ENCODE measurements around the gene CDH23. TPM values are rescaled to one million over a fixed set of nuclear protein-coding genes. Genes with fewer than 3 reads are reported as not detected.
A peak's percentile ranks its signal among the peaks of the same experiment; 100 is the strongest.

The CDH23 gene
- total and polyA plus RNA-seq, 2 donors (not counting 1 experiment from before 2014, with no cell fraction given): 0.37 to 0.89 TPM

DNA sequence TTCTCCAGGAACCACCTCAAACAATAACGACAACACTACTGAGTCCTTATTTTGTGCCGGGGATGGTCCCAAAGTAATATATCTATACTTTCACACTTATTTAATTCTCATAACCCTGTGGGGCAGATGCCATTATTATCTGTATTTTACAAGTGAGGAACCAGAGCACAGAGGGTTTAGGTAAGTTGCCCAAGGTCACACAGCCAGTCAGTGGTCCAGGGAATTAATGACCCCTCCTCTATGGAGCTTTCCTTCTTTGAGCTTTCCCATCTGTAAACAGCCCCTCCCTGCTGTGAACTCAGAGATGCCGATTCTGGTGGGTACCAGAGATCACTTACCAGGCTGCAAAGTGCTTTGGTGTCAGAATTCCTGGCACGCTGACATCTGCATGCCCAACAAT, 217.2 kb downstream of the CDH23 start:
- WGBS (ENCODE audit: insufficient coverage): 86% methylated on average over 2 of the region's 4 CpGs

GRCh38 chr10:71614946-71615345, 218.2 kb downstream of the CDH23 start:
- H4K20me1 ChIP-seq (ENCODE audit: control insufficient read depth, insufficient read depth, low read length, poor library complexity, severe bottlenecking): no peaks in the 10 kb centered on the region
- H3K27me3 ChIP-seq (replicated peaks in 1 of 4; ENCODE audit: control extremely low read depth in 1 of 4, control insufficient read depth in 3 of 4, insufficient read depth in 4 of 4, low read length in 3 of 4): peaks cover 0 to 16% (median 0%) of the 10 kb centered on the region in 4 experiments
- H3K79me2 ChIP-seq (ENCODE audit: control insufficient read depth, insufficient read depth, low read length): no peaks in the 10 kb centered on the region
- H2AFZ ChIP-seq (ENCODE audit: insufficient read depth, low read depth, low read length, poor library complexity, severe bottlenecking): no peak overlapping the region
- H3K4me1 Mint-ChIP-seq: no peaks in the 10 kb centered on the region
- no peak overlapping the region for H3K9ac ChIP-seq (ENCODE audit: low read length)
- no peak for ATAC-seq (ENCODE audit: low read depth)
- no peaks in the 10 kb centered on the region for H3K9me3 ChIP-seq (ENCODE audit: control extremely low read depth in 1 of 3, control insufficient read depth in 2 of 3, insufficient read depth in 1 of 3, low read length in 2 of 3)
- H3K4me1 ChIP-seq (ENCODE audit: control insufficient read depth in 2 of 2, insufficient read depth in 2 of 2, low read length in 2 of 2): no peaks in the 10 kb centered on the region
- intact Hi-C loops (cut with micrococcal nuclease): no loop called here
- H3K27ac Mint-ChIP-seq: no peak overlapping the region
- 94% methylated on average over 2 of the region's 5 CpGs for WGBS (ENCODE audit: insufficient coverage)
- TF ChIP-seq CTCF (IDR thresholded peaks at IDR 0.05) (no peak), EZH2 (IDR thresholded peaks at IDR 0.05; ENCODE audit: borderline replicate concordance, insufficient read depth, low read depth, low read length, poor library complexity, severe bottlenecking) (no peak)
- ChIA-PET POLR2A (no interaction called here), CTCF (interaction anchor here (9.5 kb wide), 1 partner anchor 298 kb away, joined by 79 read pairs; the partner anchor contains the start of gene SLC29A3)
- no peak overlapping the region for H3K4me2 ChIP-seq (replicated peaks; ENCODE audit: low read depth, low read length, poor library complexity, severe bottlenecking)
- no peak overlapping the region for H3K27ac ChIP-seq (ENCODE audit: low read length in 2 of 2)
- no peak for DNase-seq
- peaks cover 7% of the 10 kb centered on the region for H3K27me3 Mint-ChIP-seq
- no peak overlapping the region for H3K4me3 Mint-ChIP-seq
- H3K9me3 Mint-ChIP-seq (ENCODE audit: insufficient read depth): no peaks in the 10 kb centered on the region
- no peaks in the 10 kb centered on the region for H3K36me3 ChIP-seq (replicated peaks in 1 of 2; ENCODE audit: control extremely low read depth in 1 of 2, control insufficient read depth in 1 of 2, extremely low read depth in 1 of 2, insufficient read depth in 2 of 2, low read length in 1 of 2)
- H3K4me3 ChIP-seq (ENCODE audit: control extremely low read depth in 1 of 5, extremely low read depth in 1 of 5, insufficient read depth in 1 of 5, low read depth in 2 of 5, low read length in 4 of 5): no peak overlapping the region

More for the DNA sequence above, 217.2 kb downstream of the CDH23 start:
- no peaks in the 10 kb centered on the region for H3K9me3 Mint-ChIP-seq (ENCODE audit: insufficient read depth)
- no peak for TF ChIP-seq CTCF (IDR thresholded peaks at IDR 0.05)
- TF ChIP-seq EZH2 (IDR thresholded peaks at IDR 0.05; ENCODE audit: borderline replicate concordance, insufficient read depth, low read depth, low read length, poor library complexity, severe bottlenecking): no peak
- Histone ChIP-seq H3K36me3 (replicated peaks in 1 of 2; ENCODE audit: control extremely low read depth in 1 of 2, control insufficient read depth in 1 of 2, extremely low read depth in 1 of 2, insufficient read depth in 2 of 2, low read length in 1 of 2) (no peaks in the 10 kb centered on the region), H3K27ac (ENCODE audit: low read length in 2 of 2) (no peak overlapping the region), H3K4me1 (ENCODE audit: control insufficient read depth in 2 of 2, insufficient read depth in 2 of 2, low read length in 2 of 2) (no peaks in the 10 kb centered on the region), H3K9ac (ENCODE audit: low read length) (no peak overlapping the region), H2AFZ (ENCODE audit: insufficient read depth, low read depth, low read length, poor library complexity, severe bottlenecking) (no peak overlapping the region), H3K27me3 (replicated peaks in 1 of 4; ENCODE audit: control extremely low read depth in 1 of 4, control insufficient read depth in 3 of 4, insufficient read depth in 4 of 4, low read length in 3 of 4) (peaks cover 0 to 18% (median 0%) of the 10 kb centered on the region in 4 experiments), H3K9me3 (ENCODE audit: control extremely low read depth in 1 of 3, control insufficient read depth in 2 of 3, insufficient read depth in 1 of 3, low read length in 2 of 3) (no peaks in the 10 kb centered on the region), H3K4me2 (replicated peaks; ENCODE audit: low read depth, low read length, poor library complexity, severe bottlenecking) (no peak overlapping the region), H4K20me1 (ENCODE audit: control insufficient read depth, insufficient read depth, low read length, poor library complexity, severe bottlenecking) (no peaks in the 10 kb centered on the region), H3K79me2 (ENCODE audit: control insufficient read depth, insufficient read depth, low read length) (no peaks in the 10 kb centered on the region), H3K4me3 (ENCODE audit: control extremely low read depth in 1 of 5, extremely low read depth in 1 of 5, insufficient read depth in 1 of 5, low read depth in 2 of 5, low read length in 4 of 5) (no peak overlapping the region)
- DNase-seq (no peak), ATAC-seq (ENCODE audit: low read depth) (no peak)
- H3K27me3 Mint-ChIP-seq: peaks cover 14% of the 10 kb centered on the region
- ChIA-PET CTCF (interaction anchor here (1.2 to 9.5 kb wide), 3 partner anchors 16 to 297 kb away, joined by 3 to 79 read pairs (median 4); partner anchors contain the start of gene SLC29A3), POLR2A (no interaction called here)
- intact Hi-C loops (cut with micrococcal nuclease): no loop called here
- no peak overlapping the region for H3K4me3 Mint-ChIP-seq
- peak overlapping the region; percentile 27 for H3K27ac Mint-ChIP-seq
- H3K4me1 Mint-ChIP-seq: peaks cover 2% of the 10 kb centered on the region
